ENCODE results near the gene PLOD1. TPM values are rescaled to one million over a fixed set of nuclear protein-coding genes. Genes with fewer than 3 reads are reported as not detected.
A peak's percentile ranks its signal among the peaks of the same experiment; 100 is the strongest.

Gene PLOD1
- total RNA-seq, 1 experiment from 2014 or later: 156 TPM

DNA sequence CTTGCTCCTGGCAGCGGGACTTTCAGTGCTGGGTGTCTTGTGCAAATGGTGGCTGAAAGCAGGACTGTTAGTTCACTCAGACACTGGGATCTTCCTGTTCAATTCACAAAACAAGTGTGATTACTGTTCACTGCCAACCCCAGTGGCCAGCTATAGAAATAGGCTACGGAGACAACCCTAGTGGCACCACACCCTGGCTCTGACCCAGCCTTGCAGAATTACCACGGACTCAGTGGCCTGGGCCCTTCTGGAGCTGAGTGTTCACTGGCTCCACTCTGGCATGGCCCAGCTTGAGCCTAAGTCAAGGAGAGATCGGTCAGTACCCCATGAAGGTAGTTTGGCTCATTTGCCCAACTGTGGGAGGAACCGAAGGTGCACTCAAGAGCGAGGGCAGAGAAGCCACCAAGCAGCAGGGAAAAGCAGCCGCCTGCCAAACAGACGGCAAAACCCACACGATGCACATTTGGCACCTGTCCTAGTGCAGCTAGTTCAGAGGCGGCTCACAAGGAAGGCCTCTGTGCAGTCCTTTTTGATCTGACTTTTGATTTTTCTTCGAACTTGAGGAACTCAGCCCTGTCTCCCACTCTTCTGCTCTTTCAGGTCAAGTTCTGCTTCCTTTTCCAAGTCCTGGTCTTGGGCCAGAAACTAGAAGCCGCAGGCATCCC lies 14.1 kb upstream of the PLOD1 start:
- no peaks in the 10 kb centered on the region for H3K9me3 ChIP-seq (ENCODE audit: control insufficient read depth, insufficient read depth, low read depth, low read length)
- intact Hi-C loops (cut with micrococcal nuclease; ENCODE audit: unreplicated experiment) (no loop called here), in situ Hi-C loops (cut with HindIII; ENCODE audit: low pct_unique_long_range_greater_than_20kb, low sequenced_read_pairs) (no loop called here)
- H3K36me3 ChIP-seq (ENCODE audit: control insufficient read depth, insufficient read depth, low read length): peaks cover 5% of the 10 kb centered on the region; the same call in 1 of the 2 replicates
- DNase-seq (ENCODE audit: low read depth, low spot score): no peak
- TF ChIP-seq REST (IDR thresholded peaks at IDR 0.05; ENCODE audit: insufficient read depth in 1 of 2, low read depth in 2 of 2, low read length in 1 of 2): no peak
- no peak for TF ChIP-seq TCF7L2 (IDR thresholded peaks at IDR 0.05; ENCODE audit: low read depth, low read length)
- TF ChIP-seq POLR2AphosphoS5 (IDR thresholded peaks at IDR 0.05; ENCODE audit: low read depth, low read length): no peak
- TF ChIP-seq, protein P1, sequence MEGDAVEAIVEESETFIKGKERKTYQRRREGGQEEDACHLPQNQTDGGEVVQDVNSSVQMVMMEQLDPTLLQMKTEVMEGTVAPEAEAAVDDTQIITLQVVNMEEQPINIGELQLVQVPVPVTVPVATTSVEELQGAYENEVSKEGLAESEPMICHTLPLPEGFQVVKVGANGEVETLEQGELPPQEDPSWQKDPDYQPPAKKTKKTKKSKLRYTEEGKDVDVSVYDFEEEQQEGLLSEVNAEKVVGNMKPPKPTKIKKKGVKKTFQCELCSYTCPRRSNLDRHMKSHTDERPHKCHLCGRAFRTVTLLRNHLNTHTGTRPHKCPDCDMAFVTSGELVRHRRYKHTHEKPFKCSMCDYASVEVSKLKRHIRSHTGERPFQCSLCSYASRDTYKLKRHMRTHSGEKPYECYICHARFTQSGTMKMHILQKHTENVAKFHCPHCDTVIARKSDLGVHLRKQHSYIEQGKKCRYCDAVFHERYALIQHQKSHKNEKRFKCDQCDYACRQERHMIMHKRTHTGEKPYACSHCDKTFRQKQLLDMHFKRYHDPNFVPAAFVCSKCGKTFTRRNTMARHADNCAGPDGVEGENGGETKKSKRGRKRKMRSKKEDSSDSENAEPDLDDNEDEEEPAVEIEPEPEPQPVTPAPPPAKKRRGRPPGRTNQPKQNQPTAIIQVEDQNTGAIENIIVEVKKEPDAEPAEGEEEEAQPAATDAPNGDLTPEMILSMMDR (IDR thresholded peaks at IDR 0.05): no peak
- TF ChIP-seq SIN3A (IDR thresholded peaks at IDR 0.05; ENCODE audit: borderline replicate concordance, insufficient read depth, low read depth, low read length): no peak
- CTCF ChIA-PET: no interaction called here
- no peaks in the 10 kb centered on the region for H3K27me3 ChIP-seq (ENCODE audit: control insufficient read depth, insufficient read depth, low read length)
- POLR2A ChIA-PET: no interaction called here
- H3K4me3 ChIP-seq (ENCODE audit: low read depth in 2 of 2, low read length in 2 of 2): no peak overlapping the region
- peak; percentile 28; the same call in 1 of the 2 replicates for ATAC-seq
- H3K4me1 ChIP-seq (ENCODE audit: control insufficient read depth, insufficient read depth, low read length): peaks cover 30% of the 10 kb centered on the region
- BruUV-seq (replicated peaks): no TSS peak
- H3K27ac ChIP-seq (ENCODE audit: low read length): no peak overlapping the region

GRCh38 chr1:11921022-11921421 lies 13.5 kb upstream of the PLOD1 start:
- no peak overlapping the region for H3K4me3 ChIP-seq (ENCODE audit: low read depth in 2 of 2, low read length in 2 of 2)
- BruUV-seq (replicated peaks): no TSS peak
- H3K27me3 ChIP-seq (ENCODE audit: control insufficient read depth, insufficient read depth, low read length): no peaks in the 10 kb centered on the region
- DNase-seq (ENCODE audit: low read depth, low spot score) (no peak), ATAC-seq (no peak)
- H3K27ac ChIP-seq (ENCODE audit: low read length): no peak overlapping the region
- TF ChIP-seq POLR2AphosphoS5 (IDR thresholded peaks at IDR 0.05; ENCODE audit: low read depth, low read length) (no peak), SIN3A (IDR thresholded peaks at IDR 0.05; ENCODE audit: borderline replicate concordance, insufficient read depth, low read depth, low read length) (no peak), REST (IDR thresholded peaks at IDR 0.05; ENCODE audit: insufficient read depth in 1 of 2, low read depth in 2 of 2, low read length in 1 of 2) (no peak), TCF7L2 (IDR thresholded peaks at IDR 0.05; ENCODE audit: low read depth, low read length) (no peak)
- TF ChIP-seq, protein P1 (IDR thresholded peaks at IDR 0.05): no peak
- POLR2A ChIA-PET: no interaction called here
- peaks cover 30% of the 10 kb centered on the region for H3K4me1 ChIP-seq (ENCODE audit: control insufficient read depth, insufficient read depth, low read length)
- H3K36me3 ChIP-seq (ENCODE audit: control insufficient read depth, insufficient read depth, low read length): peaks cover 5% of the 10 kb centered on the region; the same call in 1 of the 2 replicates
- CTCF ChIA-PET: no interaction called here
- in situ Hi-C loops (cut with HindIII; ENCODE audit: low pct_unique_long_range_greater_than_20kb, low sequenced_read_pairs): no loop called here
- intact Hi-C loops (cut with micrococcal nuclease; ENCODE audit: unreplicated experiment): no loop called here
- no peaks in the 10 kb centered on the region for H3K9me3 ChIP-seq (ENCODE audit: control insufficient read depth, insufficient read depth, low read depth, low read length)

Data from Panc1 (cell line).